ENCODE measurements around the gene WNT7A.

Gene WNT7A

GRCh38 chr3:13885704-13886010, 5.8 kb upstream of the WNT7A start:
- in situ Hi-C loops (cut with MboI; ENCODE audit: low sequenced_read_pairs, unreplicated experiment): loop anchor here (10.0 kb wide), 1 partner anchor 231 kb away; no protein-coding TSS in a partner anchor
- DNase-seq (ENCODE audit: low spot score): no peak
- TF ChIP-seq CTCF (IDR thresholded peaks at IDR 0.05; ENCODE audit: borderline replicate concordance, control extremely low read depth, extremely low read depth, insufficient read depth, missing control alignments): no peak

GRCh38 chr3:13884851-13885703, 5.2 kb upstream of the WNT7A start:
- in situ Hi-C loops (cut with MboI; ENCODE audit: low sequenced_read_pairs, unreplicated experiment): loop anchor here (10.0 kb wide), 1 partner anchor 230 kb away; no protein-coding TSS in a partner anchor
- DNase-seq (ENCODE audit: low spot score): peak; percentile 76
- peak; percentile 58 for TF ChIP-seq CTCF (IDR thresholded peaks at IDR 0.05; ENCODE audit: borderline replicate concordance, control extremely low read depth, extremely low read depth, insufficient read depth, missing control alignments)

GRCh38 chr3:13883681-13884080, 3.8 kb upstream of the WNT7A start:
- in situ Hi-C loops (cut with MboI; ENCODE audit: low sequenced_read_pairs, unreplicated experiment): loop anchor here (10.0 kb wide), 1 partner anchor 229 kb away; no protein-coding TSS in a partner anchor
- DNase-seq (ENCODE audit: low spot score): no peak

GRCh38 chr3:13882876-13883275, 3.0 kb upstream of the WNT7A start:
- DNase-seq (ENCODE audit: low spot score): no peak
- in situ Hi-C loops (cut with MboI; ENCODE audit: low sequenced_read_pairs, unreplicated experiment): loop anchor here (10.0 kb wide), 1 partner anchor 228 kb away; no protein-coding TSS in a partner anchor
- no peak for TF ChIP-seq CTCF (IDR thresholded peaks at IDR 0.05; ENCODE audit: borderline replicate concordance, control extremely low read depth, extremely low read depth, insufficient read depth, missing control alignments)

More at GRCh38 chr3:13883681-13884080, 3.8 kb upstream of the WNT7A start:
- TF ChIP-seq CTCF (IDR thresholded peaks at IDR 0.05; ENCODE audit: borderline replicate concordance, control extremely low read depth, extremely low read depth, insufficient read depth, missing control alignments): no peak

- in situ Hi-C loops (cut with MboI; ENCODE audit: low sequenced_read_pairs, unreplicated experiment): loop anchor here (10.0 kb wide), 1 partner anchor 227 kb away; no protein-coding TSS in a partner anchor
- no peak for DNase-seq (ENCODE audit: low spot score)
- TF ChIP-seq CTCF (IDR thresholded peaks at IDR 0.05; ENCODE audit: borderline replicate concordance, control extremely low read depth, extremely low read depth, insufficient read depth, missing control alignments): no peak
Observed at GRCh38 chr3:13881536-13882410, 1.9 kb upstream of the WNT7A start.

GRCh38 chr3:13880811-13881156, 913 bp upstream of the WNT7A start:
- TF ChIP-seq CTCF (IDR thresholded peaks at IDR 0.05; ENCODE audit: borderline replicate concordance, control extremely low read depth, extremely low read depth, insufficient read depth, missing control alignments): no peak
- DNase-seq (ENCODE audit: low spot score): no peak
- in situ Hi-C loops (cut with MboI; ENCODE audit: low sequenced_read_pairs, unreplicated experiment): loop anchor here (10.0 kb wide), 1 partner anchor 226 kb away; no protein-coding TSS in a partner anchor
